Skin of body (tissue), 2 donors: ENCODE results near the gene VILL. TPM values are rescaled to one million over a fixed set of nuclear protein-coding genes. Genes with fewer than 3 reads are reported as not detected.

Experiments used
- DNase-seq: peaks from one replicate; lab custom pipeline; 2025; lab: John Stamatoyannopoulos, UW
- total RNA-seq: library from RNA; depleted of rRNA; stranded (reverse); fragments of >200 nt; gene quantifications from one replicate; pipeline ENCODE4 v1.2.3, GENCODE V29; 2014

The VILL gene
- 15.4 TPM for total RNA-seq

DNA sequence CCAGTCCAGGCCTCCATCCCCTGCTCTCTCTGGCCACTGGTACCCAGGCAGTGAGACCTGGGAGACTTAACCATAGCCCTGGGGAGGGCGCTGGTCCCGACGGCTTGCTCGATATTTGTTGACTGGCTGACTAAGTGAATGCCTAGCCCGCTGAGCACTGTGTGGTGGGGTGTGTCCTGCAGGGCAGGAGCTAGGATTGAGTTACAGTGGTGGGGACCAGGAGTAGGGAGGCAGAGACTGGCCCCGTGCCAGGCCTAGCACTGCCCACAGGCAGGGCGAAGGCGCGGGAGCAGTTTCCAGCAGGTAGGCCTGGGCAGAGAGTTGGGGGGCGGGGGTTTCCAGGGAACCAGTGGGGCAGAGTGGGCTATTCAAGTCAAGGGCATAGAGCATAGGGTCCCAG lies at the start of gene VILL:
VILL (plus strand) TSS at position 260 of the 400 bp plus-strand sequence. CDS start 2,887 bp downstream, outside the sequence.
- DNase-seq, result no peak

DNA sequence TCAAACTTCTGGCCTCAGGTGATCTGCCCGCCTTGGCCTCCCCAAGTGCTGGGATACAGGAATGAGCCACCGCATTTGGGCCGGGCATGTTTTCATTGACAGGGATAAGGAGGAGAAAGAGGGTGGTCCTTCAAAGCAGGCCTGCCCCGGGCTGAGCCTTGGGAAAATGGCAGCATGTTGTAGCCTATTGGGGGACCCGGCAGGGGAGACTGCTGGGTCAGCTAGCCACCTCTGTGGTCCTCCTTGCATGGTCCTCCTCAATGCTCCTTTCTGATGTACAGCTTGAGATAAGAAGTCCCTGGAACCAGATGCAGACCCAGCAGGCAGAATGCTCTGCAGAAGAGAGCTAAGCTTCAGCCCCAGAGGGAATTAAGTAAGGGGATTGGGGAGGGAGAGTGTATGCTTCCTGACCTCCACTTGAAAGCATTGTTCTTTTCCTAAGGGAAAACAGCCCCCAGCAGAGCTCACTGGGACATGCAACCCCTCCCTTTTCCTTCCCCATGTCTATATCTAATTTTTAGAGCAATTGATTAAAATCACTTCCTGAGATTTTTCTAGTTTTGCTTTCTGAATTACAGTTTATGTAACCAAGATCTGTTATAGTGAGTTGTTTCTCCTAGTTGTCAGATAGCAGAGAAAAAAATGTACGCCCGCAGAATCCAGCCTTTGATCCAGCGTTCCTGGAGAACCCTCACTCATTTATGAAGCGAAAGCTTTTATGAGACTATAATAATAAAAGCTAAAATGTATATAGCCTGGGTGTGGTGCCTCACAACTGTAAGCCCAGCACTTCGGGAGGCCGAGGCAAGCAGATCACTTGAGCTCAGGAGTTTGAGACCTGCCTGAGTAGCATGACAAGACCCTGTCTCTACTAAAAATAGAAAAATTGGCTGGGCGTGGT lies 48.7 kb upstream of the VILL start:
- no peak for DNase-seq

DNA sequence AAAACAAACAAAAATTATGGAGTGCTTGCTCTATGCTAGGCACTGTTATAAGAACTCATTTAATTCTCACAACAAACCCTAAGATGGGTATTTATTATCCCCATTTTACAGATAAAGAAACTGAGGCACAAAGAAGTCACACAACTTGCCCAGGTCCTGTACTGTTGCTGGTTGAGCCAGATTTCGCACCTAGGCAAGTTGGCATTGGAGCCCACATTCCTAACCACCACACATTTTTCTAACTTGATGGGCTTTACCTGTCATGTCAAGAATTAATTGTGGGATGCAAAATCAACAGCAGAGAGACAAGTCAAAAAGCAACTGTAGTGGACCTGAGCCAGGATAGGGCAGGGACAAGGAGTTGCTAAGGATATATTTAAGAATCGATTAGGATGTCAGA lies 47.9 kb upstream of the VILL start:
- no peak for DNase-seq

DNA sequence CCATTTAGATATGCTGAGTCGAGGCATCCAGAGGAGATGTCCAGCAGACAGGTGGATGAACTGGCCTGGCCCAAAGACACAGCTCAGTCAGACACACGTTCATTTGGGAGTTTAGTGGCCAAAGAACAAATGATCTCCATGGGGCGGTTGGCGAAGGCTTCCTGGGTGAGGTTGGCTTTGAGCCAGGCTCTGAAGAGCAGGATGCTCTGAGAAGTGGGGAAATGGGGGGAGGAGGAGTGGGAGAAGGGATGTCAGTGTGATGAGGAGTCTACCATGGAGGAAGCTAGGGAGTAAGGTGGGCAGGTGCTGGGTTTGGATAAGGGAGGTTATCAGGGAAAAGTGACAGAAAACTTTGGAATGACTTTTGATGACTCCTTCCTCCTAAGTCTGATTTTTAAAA lies 47.5 kb upstream of the VILL start:
- no peak for DNase-seq

DNA sequence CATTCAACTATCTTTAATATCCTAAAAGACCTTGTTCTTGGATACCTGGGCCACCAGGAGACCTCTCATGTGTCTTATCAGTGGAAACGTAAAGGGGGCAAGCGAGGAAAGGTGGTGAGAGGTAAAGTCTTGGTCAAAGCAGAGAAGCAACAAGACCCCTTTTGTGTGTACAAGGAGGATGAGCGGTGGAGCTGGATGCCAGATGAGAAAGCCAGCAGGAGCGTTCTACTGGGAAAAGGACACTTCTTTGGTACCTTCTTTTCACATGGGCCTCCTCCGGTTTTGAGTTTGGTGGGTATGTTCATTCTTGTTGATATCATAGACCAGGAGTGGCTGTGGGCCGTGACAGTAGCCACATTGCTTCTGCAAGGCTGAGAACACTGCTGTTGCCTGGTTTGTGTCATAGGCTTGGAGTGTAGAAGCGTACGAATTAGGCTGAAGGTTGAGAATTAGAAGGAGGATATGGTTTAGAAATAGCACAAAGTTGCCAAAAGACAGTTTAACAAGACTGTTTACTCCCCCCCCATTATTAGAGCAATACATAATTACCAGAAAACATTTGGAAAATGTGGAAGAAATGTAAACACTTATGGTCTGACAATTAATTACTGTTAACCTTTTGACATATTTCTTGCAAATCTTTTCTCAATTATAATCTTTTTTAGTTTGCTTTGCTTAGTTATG lies 46.8 kb upstream of the VILL start:
- no peak for DNase-seq

DNA sequence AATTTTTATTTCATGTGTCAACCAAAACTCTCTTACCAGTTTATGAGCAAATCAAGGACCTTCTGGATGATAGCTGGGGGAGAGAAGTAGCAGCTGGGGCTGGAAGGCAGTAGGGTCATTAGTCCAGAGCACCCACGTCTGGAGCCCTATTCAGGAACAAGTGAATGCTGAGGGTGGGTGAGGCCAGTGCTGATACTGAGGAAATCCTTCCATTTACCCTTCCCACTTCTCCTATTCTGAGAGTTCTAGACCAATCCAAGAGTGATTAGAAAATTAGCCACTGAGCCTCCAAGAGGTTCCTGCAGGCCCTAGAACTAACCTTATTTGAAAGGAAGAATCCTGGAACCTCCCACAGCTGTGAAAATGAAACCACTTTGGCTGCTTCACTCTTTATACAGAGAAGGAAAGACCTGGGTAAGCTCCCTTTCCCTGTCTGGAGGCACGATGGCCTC lies 46.2 kb upstream of the VILL start:
- DNase-seq, result no peak

DNA sequence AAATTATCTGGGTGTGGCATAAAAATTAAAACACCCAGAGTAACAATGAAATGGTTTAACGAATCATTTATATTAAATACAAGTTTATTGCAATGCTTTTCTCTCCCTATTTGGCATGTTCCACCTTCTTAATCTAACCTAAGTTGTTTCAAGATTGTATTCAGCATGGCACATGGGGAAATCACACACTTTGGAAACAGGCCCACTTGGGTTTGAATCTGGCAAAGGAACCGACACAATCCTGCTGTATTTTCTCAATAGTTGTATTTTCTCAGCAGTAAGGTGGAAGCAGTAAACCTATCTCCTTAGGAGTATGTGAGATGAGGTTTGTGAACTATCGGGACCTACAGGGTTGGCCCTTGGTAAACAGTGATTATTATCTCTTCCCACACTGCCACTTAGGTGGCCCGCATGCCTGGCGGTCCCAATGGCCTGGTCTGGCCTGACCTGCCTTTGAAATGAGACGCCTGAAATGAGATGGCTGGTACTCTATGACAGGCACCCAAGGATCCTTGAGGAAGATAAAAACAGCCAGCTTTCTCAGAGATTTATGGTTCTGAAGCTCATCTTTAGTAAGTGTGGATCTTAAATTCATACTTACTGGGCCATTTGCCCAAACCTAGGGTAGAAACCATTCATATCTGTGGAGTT lies 45.3 kb upstream of the VILL start:
- DNase-seq, result no peak

DNA sequence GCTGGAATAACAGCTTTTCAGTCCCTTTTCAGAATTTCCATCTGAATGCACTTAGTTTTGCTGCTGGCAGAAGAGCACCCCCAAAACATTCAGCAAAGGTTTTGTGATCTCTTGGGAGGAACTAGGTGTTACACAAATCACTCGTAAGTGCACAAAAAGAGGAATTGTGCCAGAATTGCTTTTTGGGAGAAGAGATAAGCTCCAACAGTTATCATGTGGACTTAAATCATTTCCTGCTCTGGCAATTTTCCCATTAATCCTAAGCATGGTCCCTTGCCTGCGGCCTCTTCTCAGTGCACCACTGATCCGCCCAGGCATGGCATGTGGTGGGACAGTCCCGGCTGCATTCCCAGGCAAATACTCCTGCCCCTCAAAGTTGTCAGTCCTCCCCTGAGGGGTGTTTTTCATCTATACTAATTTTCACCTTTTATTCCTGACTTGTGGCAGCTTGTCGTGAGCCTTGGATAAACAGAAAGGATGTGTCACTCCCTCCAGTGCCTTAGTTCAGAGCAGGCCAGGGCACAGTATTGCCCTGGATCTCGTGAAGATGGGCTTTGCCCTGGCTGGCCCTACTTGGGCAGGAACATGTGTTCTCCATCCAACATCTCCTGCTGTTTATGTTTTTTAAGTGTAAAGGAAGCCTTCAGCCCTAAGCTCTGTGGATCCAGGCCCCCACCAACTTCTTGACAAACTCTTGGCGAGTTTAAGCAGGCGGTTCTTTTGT lies 44.6 kb upstream of the VILL start:
- DNase-seq, result peak; percentile 76

DNA sequence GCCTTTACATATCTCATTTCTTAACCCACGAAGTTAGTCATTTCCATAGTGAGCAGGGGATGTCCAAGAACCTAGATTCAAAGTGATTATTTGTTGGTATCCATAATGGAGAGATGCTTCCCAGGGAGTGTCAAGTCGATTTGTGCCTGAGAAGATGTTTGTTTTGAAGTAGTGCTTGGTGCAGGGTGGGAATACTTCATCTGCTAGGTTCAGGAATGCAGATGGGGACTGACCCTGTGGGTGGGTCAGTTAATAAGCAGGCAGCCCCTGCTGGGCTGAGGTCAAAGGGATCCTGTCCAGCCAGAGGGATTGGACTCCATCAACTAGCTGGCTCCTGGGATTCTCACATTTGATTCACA lies 44.1 kb upstream of the VILL start:
- DNase-seq, result no peak

DNA sequence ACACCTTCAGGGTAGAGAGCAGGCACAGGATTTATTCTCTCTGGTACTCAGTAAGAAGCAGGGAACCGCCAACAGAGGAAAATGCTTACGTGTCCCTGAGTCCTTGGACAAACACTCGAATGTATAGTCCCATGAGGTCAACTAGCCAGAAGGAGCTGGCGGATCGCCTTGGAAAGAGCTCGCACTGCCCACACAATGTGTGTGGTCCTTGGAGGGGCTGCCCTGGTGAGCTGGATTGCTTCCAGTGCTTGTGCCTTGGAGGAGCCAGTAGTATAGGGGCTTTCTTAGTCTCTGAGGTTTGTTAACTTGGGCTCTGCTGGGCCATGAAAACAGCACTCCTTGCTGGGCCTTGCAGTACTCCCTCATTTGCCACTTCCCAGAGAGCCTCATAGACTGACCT lies 40.7 kb upstream of the VILL start:
- peak; percentile 12 for DNase-seq

DNA sequence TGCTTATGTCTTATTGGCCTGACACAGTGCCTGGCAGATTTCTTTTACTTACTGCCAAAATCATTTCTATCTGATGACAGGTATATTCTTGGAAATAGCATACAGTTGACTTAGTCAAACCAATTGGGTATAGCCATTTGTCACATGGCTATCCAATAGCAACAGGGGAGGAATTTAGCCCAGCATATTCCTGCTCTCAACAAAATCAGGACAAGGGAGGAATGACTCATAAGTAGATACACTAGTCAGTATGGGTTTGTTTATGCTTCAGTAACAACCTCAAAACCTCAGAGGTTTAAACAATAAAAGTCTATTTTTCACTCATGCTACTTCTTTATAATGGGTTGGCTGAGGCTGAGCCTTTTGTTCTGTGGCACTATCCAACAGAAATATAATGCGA lies 38.0 kb upstream of the VILL start:
- DNase-seq, result no peak

DNA sequence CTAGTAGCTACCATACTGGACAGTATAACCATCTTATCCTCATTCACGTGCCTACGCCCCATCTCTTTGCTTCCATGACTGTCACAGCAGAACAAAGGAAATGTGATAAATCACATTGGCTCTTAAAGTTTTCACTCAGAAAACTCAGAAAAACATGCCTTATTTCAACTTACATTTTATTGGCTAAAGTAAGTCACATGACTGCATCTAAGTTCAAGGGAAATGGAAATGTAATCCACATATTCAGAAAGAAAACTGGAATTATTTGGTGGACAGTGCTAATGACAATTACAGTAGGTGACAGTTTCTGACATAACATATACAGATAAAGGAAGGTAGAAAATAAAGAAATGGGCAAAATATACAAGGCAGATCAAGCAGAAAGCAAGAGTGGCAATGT lies 37.4 kb upstream of the VILL start:
- no peak for DNase-seq

DNA sequence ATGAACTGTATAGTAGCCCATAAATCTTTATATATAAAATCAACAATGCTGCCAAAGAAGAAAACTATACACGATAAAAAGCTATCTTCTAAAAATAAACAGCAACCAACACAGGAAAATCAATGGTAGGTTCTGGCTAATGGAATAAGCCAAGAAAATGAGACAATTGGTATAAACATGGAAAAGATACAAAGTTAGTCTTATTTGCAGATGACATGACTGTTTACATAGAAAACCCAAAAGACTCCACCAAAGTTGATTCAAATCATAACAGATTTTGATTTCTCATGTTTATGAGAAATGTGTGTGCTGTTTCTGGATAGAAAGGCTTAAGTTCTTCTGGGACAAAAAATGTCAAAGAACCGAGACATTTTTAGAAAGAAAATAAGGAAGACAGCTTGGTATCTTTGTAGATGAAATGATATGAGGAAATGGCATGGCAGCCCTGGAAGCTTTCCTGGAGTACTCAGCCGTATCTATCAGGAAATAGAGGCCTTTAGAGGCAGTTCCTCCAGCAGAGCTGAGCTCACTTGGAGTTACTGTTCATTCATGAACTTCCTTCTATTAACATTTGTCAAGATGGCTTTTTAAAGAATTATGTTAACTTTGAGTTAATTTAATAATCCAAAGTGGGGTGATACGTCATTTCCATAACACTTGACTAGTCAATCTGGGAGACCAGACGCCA lies 36.7 kb upstream of the VILL start:
- DNase-seq, result no peak

DNA sequence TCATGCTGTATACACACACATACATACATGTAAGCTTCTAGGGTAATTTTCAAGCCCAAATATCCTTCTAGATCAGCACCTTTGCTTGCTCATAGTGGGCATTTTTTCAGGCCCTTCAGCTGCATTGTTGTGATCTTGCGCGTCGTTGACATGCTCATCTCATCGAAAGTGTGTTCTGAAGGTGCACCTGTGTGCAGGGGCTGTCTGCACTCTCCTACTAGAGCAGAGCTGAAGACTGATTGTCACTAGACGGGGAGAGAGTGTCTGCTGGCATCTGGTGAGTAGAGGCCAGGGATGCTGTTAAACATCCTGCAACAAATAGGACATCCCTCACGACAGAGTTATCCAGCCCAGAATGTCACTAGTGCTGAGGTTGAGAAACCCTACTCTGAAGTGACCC lies 35.7 kb upstream of the VILL start:
- no peak for DNase-seq

DNA sequence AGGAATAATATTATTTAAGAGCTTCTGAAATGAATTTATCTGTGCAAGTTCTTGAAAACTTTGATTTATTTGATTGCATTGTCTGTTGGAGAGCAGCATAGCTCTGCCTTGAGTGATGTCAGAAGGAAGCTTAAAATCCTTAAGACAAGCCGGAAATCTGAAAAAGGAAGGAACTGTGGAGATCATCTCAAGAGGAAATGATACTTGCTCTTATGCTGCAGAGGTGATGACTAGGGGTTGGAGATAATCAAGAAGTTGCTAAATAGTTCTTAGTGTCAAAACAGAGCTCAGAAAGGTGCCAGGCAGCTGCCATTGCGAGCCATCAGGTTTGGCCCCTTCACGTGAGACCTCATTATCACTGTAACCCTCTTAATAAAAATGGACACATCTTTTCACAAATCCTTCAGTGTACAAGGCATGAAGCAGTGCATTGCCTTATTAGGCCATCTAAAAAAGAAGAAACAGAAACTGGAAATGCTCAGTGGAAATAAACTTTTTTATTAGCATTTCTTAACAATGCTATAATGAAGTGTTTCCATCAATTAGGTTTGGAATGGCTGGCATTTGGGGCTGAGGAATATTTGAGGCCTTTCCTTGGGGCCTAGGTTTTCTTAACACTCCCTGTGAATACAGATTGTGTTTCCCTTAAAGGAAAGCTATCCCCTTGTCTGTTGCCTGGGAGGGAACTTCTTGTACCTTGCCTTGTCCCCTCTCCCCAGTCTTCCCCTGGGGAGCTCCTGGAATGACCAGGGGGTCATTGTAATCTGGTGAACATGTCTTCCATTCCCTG lies 34.5 kb upstream of the VILL start:
- no peak for DNase-seq

DNA sequence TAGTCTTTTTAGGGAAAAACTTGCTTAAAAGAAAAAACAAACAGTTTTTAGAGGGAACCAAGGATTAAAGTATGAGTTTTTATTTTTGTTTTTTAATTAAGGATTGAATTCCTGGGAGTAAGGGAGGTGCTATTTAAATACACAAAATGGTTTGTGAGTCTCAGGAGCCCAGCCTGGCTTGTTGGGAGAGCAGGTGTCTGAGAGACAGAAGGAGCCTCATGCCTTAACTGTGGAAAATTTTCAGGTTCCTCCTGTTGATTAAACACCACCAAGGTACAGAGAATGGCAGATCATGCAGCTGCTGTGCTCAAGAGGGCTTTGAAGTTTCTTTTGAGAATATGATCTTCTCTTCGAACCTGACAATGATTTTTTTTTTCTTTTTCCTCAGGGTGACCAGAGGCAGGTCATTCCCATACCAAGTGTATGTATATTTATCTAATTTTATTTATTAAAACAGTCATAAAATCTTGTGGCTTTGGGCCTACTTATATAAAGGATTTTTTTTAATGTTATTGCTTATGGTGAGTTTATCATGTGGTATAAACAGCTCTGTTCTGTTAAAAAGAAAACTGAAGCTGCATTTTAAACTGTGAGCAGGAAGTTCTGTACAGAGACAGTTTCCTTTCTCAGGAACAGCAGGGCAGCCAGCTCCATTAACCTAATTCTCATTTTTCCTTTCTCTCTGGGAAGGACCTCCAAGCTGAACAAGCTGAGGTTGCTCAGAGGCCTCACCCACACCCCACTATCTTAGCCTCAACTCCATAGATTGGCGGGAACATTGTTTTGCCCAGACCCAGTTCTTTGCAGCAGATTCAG lies 33.7 kb upstream of the VILL start:
- no peak for DNase-seq

DNA sequence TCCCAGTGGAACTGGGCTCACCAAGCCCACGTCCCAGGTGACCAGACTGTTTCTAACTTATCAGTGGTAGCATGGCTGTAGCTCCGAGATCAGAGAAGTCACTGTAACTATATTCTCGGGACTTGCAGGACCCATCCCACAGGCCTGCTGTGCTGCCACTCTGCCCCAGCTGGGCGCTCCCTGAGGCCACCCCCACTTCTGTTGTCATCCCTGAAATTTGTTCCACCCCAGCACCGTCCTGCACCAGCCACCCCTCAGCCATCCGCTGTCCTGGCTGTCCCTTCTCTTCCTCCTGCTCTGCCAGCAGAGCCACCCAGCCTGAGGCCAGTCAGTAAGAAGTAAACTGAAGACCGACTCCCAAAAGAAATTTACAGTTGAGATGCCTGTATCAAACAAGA lies 33.0 kb upstream of the VILL start:
- DNase-seq, result no peak

DNA sequence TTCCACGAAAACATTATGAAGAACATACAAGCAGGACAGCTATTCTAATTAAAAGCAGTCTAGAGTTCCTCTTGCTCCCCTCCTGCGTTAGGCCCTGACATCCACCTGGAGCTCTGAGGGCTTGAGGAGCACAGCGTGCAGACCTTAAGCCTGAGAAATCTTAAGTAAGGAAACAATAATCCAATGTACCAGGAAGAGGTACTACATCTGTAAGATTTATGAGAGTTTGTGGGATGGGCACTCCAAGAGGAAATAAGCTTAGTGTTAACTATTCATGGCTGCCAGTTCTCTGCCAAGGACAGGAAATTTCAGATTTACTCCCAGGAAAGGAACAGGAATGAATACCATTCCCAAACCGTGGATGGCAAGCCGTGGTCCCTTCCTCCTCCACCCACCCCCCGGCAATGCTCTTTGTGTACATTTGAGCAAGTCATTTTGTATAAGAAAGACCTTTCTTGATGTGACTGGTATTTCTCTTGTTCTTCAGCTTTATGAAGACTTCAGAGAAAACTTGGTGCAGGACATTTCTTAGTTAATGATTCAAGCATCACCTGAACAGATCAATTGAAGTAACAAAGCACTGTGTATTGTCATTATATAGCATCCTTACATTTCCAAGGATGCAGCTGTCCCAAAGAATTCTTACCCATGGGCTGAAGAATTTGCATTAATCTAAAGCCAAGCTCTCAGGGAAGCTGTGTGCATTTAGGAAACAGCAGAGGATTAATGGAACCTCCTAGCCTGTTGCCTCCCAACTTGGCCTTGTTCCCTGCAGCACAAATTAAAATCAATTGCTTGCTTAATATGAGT lies 28.8 kb upstream of the VILL start:
- peak; percentile 70 for DNase-seq

DNA sequence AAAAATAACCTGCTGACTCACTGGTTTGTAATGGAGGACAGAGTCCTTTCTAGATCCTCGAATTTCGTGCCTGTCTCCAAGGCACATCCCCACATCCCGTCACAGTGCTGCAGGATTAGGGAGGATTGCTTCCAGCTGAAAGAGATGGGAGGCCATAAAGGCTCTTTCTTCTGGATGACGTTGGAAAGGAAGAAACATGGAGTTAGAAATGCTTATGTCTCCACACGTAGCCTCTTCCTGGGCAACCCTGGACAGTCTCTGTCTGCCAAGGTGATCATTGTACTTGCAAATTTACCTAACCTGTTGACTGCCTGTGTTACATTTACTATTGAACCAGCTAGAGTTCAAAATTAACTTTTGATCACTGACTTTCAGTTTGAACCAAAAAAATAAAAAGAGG lies 27.6 kb upstream of the VILL start:
- peak; percentile 53 for DNase-seq
